CD4-positive, alpha-beta T cell treated with Interleukin-4 for 1 hour (primary cell): ENCODE data around the gene BMPER.
"Not testable (repeated sequence)": the region's sequence is repeated elsewhere in the genome, so short reads cannot be mapped to it uniquely, and the experiment has no call there.

Experiments used
- DNase-seq, 2 donors: peaks; one replicate each; pipeline ENCODE4 v3.0.0-alpha.2; 2020 to 2022

Gene BMPER

GRCh38 chr7:34153656-34154270 lies 248.4 kb downstream of the BMPER start:
- DNase-seq: no peak

GRCh38 chr7:34155220-34155908 lies 250.0 kb downstream of the BMPER start:
- no peak for DNase-seq

GRCh38 chr7:34156336-34156735 lies 251.0 kb downstream of the BMPER start:
- no peak for DNase-seq

GRCh38 chr7:34157137-34157536 lies 251.8 kb downstream of the BMPER start:
- no peak for DNase-seq

GRCh38 chr7:34158368-34159153 lies 253.2 kb downstream of the BMPER start:
- DNase-seq: no peak

GRCh38 chr7:34160261-34160752 lies 255.0 kb downstream of the BMPER start:
- no peak for DNase-seq

- DNase-seq: no peak
Observed at GRCh38 chr7:34162027-34162565, 256.8 kb downstream of the BMPER start.

- DNase-seq: no peak
Observed at GRCh38 chr7:34162677-34163076, 257.3 kb downstream of the BMPER start.

GRCh38 chr7:34163956-34164355 lies 258.6 kb downstream of the BMPER start:
- DNase-seq: no peak

- DNase-seq: no peak
Observed at GRCh38 chr7:34165466-34165865, 260.1 kb downstream of the BMPER start.

GRCh38 chr7:34165927-34166550 lies 260.7 kb downstream of the BMPER start:
- DNase-seq: no peak

- DNase-seq: no peak
Observed at GRCh38 chr7:34168013-34168412, 262.7 kb downstream of the BMPER start.

GRCh38 chr7:34174688-34175616 lies 269.6 kb downstream of the BMPER start:
- not testable (repeated sequence) for DNase-seq

GRCh38 chr7:34175837-34176236 lies 270.5 kb downstream of the BMPER start:
- DNase-seq: no peak

- DNase-seq: no peak
Observed at GRCh38 chr7:34177476-34177875, 272.1 kb downstream of the BMPER start.

GRCh38 chr7:34181271-34181958 lies 276.1 kb downstream of the BMPER start:
- no peak for DNase-seq

- no peak for DNase-seq
Observed at GRCh38 chr7:34184466-34184865, 279.1 kb downstream of the BMPER start.

GRCh38 chr7:34187798-34188307 lies 282.5 kb downstream of the BMPER start:
- no peak for DNase-seq

GRCh38 chr7:34189031-34189430 lies 283.7 kb downstream of the BMPER start:
- no peak for DNase-seq

GRCh38 chr7:34190299-34190698 lies 285.0 kb downstream of the BMPER start:
- no peak for DNase-seq

- DNase-seq: no peak
Observed at GRCh38 chr7:34191162-34191561, 285.8 kb downstream of the BMPER start.
